ENCODE measurements around the gene LRRC19.
A peak's percentile ranks its signal among the peaks of the same experiment; 100 is the strongest.

Gene LRRC19

GRCh38 chr9:26955222-26955903 is 50.1 kb downstream of the LRRC19 start:
- DNase-seq, result no peak

GRCh38 chr9:26954050-26954508 is 51.4 kb downstream of the LRRC19 start:
- no peak for DNase-seq

DNA sequence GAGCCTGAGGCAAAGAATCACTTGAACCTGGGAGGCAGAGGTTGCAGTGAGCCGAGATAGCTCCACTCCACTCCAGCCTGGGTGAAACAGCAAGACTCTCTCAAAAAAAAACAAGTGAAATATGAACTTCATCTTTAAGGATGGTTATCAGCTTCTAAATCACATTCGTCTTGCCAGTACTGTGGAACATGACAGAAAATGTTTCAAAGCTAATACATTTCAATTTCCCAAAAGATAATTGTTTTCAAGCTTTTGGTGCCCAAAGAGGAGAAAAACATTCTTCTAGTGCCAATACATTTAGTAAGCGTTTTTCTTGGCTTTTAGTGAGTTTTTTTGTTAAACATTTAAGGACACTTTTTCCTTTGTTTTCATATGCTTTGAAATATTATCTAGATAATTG is 53.7 kb downstream of the LRRC19 start:
- no peak for DNase-seq

- DNase-seq, result no peak
These were observed 55.0 kb downstream of the LRRC19 start for GRCh38 chr9:26950521-26950920.

DNA sequence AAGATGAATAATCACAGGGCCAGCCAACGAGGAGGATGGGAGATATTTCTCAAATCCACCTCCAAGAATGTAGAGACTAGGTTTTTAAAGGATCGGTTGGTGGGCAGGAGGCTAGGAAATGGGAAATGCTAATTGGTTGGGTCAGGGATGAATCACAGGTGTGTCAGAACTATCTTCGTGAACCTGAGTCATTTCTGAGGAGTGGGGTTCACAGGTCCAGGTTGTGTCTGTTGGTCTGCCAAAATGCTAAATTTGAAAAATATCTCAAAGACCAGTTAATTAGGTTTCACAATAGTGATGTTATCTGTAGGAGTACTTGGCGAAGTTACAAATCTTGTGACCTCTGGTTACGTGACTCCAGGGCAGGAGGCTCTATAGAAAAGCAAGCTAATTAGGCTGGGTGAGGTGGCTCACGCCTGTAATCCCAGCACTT is 55.8 kb downstream of the LRRC19 start:
- no peak for DNase-seq

DNA sequence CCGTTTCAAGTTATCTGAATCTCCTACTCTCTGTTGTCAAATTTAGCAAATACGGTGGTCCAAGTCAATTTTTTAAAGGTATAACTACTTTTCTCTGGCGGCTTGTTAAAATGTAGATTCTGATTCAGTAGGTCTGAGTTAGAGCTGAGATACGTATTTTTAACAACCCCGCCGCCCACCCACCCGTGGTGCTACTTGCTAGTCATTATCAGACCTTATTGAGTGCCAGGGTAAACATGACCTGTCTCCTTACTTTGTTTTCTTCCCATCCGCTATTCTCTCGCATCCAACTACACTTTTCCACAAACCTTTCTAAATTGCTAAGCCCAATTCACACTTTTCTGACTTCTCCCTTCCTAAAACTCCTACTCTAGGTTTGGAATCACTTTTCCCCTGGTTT is 57.7 kb downstream of the LRRC19 start:
- no peak for DNase-seq

- DNase-seq, result peak; percentile 79 to 83
These were observed 58.4 kb downstream of the LRRC19 start, which contains the start of gene PLAA for GRCh38 chr9:26946753-26947727. PLAA (minus strand) TSS chr9:26947242; CDS start chr9:26947045, 197 bp downstream.

GRCh38 chr9:26945591-26945990 is 59.9 kb downstream of the LRRC19 start:
- no peak for DNase-seq
